Measurements from ENCODE around the gene TMEM81.

Gene TMEM81, protein sequence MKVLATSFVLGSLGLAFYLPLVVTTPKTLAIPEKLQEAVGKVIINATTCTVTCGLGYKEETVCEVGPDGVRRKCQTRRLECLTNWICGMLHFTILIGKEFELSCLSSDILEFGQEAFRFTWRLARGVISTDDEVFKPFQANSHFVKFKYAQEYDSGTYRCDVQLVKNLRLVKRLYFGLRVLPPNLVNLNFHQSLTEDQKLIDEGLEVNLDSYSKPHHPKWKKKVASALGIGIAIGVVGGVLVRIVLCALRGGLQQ

DNA sequence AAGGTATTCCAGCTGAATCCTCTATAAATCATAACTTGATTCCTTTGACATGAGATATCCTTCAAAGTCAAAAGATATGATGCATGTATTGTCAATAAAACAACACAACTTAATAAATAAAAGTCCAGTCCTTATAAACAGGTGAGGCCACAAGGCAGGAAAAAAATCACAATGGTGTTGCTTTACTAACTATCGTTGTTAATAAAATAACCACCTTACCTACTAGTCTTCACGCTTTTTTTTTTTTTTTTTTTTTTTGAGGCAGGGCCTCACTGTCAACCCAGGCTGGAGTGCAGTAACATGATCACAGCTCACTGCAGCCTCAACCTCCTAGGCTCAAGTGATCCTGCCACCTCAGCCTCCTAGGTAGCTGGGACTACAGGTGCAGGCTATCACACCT is at the start of gene TMEM81:
Gene TMEM81, minus strand, starts transcription at position 101 of the 400 bp plus-strand sequence. CDS start 140 bp downstream, outside the sequence.
- no peak for DNase-seq (ENCODE audit: low read depth)

DNA sequence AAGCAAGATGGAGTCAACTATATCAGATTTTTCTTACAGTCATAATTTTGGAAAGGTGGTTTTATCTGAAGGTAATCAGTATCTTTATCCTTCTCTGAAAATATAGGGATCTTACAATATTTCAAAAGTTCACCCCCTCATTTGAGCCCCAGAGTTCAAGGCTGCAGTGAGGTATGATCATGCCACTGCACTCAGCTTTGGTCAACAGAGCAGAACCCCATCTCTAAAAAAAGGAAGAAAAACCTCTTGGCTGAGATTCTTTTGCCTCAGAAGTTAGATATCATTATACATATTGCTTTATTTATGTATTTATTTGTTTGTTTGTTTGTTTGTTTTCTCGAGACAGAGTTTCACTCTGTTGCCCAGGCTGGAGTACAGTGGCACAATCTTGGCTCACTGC is 49.0 kb upstream of the TMEM81 start:
- DNase-seq (ENCODE audit: low read depth): no peak

DNA sequence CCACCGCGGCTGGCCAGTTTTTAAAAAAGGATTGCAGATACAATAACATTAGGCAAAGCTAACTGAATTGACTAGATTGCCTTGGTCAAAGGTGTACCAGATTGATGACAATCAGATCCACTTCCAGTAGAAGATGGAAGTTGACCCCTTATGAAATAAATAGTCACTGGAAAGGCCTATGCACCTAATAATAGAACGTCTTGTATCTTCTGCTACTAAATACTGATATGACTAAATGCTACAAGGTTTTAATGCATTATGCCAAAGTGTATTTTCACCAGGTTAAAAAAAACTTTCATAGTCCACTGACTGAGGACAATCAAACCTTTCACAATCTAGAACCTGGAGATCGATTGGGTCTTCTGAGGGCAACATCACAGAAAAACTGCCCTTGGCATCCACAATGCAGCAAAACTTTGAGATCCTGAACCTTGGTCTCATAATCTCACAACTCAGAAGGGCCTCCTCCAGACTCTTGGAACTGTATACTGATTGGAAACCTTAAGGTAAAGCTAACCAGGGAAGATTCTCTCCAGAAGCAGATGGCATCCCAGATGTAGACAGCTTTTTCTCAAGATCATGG is 45.3 kb upstream of the TMEM81 start:
- no peak for DNase-seq (ENCODE audit: low read depth)

DNA sequence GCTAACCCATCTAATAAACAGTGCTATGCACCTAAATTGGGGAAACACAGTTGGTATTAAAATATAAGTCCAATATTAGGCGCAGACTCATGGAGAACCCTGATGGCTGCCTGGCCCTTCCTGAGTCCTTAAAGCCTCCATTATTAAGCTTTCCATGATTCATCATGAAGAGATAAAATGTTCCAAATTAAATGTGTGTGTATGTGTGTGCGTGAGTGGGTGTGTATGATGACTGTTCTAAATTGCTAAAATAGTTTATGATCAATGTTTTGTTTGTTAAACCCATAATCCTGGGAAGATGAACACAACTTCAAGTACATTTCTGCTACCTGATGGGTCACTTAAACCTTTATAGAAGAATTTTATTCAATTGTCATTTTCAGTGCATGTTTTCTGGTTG is 43.8 kb upstream of the TMEM81 start:
- DNase-seq (ENCODE audit: low read depth): no peak

DNA sequence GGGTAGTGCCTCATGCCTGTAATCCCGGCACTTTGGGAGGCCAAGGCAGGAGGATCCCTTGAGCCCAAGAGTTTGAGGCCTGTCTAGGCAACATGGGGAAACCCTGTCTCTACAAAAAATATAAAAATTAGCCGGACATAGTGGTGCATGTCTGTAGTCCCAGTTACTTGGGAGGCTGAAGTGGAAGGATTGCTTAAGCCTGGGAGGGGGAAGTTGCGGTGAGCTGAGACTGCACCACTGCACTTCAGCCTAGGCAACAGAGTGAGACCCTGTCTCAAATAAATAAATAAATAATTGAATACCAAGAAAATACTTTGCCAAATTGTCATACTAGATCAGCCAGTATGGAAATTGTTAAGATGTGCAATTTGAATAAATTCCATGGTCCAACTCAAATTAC is 43.4 kb upstream of the TMEM81 start:
- DNase-seq (ENCODE audit: low read depth): no peak

DNA sequence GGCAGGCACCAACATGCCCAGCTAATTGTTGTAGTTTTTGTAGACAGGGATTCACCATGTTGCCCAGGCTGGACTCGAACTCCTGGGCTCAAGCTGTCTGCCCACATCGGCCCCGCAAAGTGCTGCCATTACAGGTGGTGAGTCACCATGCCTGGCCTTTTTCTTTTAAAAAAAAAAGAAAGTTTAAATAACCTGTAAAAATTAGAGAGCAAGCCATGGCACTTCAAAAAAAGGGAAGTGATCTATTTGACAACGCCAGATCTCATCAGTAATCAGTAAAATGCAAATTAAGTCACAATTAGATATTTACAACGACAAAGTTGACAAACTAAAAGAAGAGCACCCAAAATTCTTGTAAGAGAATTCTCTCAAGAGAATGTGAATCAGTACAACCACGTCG is 40.5 kb upstream of the TMEM81 start:
- no peak for DNase-seq (ENCODE audit: low read depth)

DNA sequence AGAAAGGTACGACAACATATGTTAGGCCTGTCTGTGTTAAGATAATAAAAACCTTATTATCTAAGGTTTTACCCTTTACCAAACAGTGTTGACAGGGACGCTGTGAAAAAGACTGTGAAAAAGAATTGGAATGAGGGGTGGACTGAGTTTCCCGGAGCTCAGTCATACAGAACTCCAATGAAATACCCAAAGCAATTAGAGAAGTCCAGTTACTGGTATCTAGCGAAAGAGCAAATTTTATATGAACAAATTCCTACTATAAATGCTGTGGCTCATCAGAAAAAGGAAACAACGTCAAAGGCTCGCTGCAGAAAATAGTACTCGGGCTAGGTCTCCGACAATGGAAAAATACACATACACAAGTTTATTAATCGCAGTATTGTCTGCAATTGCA is 38.2 kb upstream of the TMEM81 start:
- no peak for DNase-seq (ENCODE audit: low read depth)

DNA sequence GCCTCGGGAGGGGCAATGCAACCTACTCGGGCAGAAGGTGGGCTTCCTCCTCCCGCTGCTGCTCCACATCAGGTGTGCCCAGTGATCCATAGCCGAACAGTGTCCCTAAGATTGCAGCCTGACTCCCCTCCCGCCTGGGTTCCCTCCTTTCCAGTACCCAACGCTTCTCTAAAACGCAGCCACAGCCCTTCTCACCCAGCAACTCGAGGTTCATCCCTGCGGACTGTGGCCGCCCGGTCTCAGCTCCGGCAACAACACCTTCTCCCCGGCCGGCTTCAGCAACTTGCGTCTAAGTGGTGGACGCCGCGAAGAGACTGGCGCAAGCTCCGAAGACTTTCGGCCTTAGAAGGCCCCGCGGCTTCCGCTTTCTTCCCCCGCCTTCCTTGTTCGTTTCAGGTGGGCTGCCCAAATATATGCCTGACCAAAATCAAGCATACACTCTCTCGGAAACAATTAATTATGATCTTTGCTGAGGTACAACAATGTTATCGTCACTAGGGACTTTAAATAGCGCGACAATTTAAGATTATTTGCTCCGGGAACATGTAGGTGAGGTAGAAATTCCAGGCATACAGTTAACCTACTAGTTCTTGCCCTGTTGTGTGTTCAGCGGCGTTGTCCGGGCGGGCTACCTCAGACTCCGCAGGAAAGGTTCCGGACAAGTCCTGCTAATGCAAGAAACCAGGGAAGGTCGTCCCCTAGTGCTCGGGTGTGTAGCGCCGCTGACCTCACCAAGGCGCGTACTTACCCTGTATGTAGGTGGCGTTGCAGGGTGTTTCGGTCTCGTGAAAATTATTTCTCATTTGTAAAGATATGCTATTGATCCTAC is 37.6 kb upstream of the TMEM81 start, which contains the start of gene RBBP5:
Gene RBBP5, minus strand, starts transcription at position 319 of the 829 bp plus-strand sequence. Its CDS starts 105 bp downstream, at position 214.
- DNase-seq (ENCODE audit: low read depth): peak; percentile 95

DNA sequence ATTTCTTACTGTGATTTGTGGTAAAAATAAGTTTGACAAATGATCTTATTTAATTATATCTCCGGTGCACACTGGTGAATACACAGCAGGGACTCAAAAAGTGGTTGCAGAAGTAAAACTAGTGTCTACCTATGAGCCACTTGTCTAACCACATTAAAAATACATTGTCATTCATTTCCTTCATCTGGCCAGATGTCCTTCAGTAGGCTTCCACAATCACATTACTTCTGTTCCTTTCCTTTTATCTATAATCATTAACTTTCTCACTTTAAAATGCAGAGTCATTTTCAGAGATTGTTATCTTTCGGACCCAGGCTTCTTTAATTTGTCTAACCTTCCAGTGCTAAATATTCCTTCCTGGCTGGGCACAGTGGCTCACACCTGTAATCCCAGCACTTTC is 34.5 kb upstream of the TMEM81 start:
- no peak for DNase-seq (ENCODE audit: low read depth)

DNA sequence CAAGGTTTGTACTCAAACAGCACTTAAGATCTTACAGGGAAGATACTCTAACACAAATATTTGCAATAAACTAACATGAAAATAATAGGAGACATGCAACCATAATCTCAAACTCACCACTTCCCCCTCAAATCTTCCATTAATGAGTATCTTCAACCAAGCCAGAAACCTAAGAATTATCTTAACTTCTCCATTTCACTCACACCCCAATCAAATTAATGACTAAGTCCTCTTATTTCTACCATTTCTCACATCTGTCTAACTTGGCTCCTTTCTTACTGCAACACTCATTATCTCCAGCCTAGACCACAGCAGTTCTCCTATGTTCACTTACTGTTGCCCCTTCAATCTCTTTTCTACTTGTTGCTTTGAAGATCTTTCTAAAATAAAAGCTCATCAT is 27.1 kb upstream of the TMEM81 start:
- no peak for DNase-seq (ENCODE audit: low read depth)

DNA sequence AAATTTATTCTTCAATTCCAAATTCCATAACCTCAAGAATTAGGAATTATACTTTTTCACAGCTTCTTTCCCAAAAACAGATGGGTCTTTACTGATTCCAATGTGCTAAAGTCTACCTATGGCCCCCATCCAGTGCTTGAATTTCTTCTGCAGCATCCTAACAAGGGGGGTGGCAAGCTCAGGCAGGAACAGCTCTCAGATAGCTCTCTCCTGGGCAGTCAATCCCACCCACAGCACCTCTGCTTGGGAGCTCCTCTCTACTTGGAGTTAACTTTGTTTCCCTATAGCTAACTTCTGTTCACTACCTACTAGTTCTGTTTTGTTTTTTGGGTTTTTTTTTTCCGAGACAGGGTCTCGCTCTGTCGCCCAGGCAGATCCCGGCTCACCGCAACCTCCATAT is 25.5 kb upstream of the TMEM81 start:
- DNase-seq (ENCODE audit: low read depth): no peak

DNA sequence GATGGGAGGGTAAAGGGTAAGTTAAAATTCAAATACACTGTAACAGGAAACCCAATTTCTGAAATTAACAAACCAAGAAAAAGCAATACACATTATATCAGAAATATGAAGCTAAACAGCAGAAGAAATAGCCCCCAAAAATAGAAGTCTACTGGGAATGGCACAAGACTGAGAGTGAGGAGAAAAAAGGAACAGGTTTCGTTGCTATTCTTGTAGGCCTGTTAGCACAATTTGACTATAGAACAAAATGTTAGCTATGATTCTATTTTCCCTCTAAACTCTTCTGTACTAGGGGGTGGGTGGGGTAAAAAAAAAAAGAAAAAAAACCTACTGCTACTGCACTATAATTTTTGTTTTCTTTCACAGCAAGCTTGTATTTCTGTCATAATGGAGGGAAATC is 25.0 kb upstream of the TMEM81 start:
- DNase-seq (ENCODE audit: low read depth): no peak

DNA sequence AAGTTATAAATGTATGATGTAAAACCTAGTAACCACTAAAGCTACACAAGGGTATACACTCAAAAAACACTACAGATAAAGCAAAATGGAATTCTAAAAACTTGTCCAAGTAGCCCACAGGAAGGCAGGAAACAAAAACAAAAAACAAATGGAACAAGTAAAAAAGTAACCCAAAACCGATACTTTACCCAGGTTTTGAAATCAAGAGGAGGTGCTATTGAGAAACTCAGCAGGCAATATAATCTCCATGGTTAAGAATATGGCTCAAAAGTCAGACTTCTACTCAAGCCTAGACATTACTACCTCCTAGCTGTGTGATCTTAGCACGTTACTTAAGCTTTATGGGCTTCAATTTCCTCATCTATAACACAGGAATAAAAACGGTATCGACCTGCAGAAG is 24.2 kb upstream of the TMEM81 start:
- DNase-seq (ENCODE audit: low read depth): no peak

DNA sequence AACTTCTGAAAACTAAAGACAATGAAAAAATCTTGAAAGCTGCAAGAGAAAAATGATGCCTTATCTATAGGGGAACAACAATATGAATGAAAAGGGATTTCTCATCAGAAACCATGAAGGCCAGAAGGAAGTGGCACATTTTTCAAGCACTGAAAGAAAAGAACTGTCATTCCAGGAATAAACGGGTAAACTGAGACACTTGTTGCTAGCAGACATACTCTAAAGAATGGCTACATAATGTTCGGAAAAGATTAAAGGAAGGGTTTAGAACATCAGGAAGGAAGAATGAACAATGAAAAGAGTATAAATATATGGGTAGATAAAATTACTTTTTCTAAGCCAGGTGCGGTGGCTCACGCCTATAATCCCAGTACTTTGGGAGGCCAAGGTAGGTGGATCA is 23.1 kb upstream of the TMEM81 start:
- DNase-seq (ENCODE audit: low read depth): no peak

DNA sequence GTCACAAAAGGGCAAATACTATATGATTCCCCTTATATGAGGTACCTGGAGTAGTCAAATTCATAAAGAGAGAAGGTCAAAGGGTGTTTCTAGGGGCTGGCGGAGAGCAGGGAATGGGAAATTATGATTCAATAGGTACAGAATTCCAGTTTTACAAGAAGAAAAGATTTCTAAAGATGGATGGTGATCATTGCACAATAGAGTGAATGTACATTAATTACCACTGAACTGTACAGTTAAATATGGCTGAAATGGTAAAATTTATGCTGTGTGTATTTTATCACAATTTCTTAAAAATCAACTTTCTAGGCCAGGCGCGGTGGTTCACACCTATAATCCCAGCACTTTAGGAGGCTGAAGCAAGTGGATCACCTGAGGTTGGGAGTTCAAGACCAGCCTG is 18.1 kb upstream of the TMEM81 start:
- no peak for DNase-seq (ENCODE audit: low read depth)

DNA sequence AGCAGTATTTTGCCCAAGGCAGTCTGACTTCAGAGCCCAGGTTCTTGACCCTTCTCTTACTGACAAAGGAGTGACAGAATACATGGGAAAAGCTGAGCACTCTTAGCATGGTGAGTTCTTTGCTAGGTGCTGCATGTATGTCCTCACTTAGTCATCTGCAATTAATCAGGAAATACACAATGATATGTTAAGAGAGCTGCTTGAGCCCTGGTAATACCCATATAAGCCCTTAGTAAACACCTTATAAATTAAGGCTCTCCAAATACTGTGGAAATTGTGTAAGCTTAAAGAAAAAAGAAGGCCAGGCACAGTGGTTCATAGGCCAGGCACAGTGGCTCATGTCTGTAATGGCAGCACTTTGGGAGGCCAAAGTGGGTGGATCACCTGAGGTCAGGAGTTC is 14.0 kb upstream of the TMEM81 start:
- no peak for DNase-seq (ENCODE audit: low read depth)

DNA sequence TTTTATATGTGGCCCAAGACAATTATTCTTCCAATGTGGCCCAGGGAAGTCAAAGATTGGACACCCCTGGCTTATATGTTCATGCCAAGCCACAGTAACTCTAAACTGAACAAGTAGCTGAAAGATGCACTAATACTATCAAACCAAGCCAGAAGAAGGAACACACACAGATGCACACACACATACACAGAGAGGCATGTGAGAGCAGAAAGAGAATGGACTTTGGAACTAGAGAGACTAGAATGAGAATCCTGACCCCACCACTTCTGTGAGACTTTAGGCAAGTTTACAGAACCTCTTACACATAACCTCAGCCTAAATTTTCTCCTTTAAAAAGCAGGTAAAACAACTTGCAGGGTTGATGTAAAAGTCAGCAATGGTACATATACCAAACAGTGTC is 11.2 kb upstream of the TMEM81 start:
- no peak for DNase-seq (ENCODE audit: low read depth)

DNA sequence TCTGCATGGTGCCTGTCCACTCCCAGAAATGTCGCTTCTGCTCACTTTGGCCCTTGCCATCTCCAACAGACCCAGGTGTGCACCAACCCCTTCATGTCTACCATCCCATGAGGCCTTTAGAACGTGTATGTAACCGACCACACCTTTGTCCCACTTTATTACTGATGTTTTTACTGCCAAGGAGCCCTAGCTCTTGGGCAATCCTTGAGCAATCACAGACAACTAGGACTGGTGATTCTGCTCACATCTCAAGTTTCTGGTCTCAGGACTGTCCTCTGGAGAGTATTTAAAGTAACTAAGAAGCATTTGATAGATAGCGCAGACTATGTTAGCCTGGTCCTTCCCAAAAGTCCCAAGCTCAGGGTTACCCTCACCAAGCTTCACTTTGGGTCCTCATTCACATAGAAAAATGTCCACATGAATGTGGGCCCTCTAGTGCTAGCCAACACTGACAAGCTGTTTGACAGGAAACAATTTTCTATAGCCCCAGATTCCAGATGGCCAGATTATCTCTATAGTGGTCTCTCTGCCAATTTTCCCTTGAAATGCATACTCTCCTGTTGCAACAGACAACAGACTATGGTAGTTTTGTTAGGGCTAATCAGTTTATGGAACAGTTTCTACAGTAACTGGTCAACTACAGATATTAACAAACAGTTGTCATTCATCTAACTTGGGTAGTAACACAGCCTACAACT is 6.9 kb upstream of the TMEM81 start:
- peak; percentile 18 for DNase-seq (ENCODE audit: low read depth)

DNA sequence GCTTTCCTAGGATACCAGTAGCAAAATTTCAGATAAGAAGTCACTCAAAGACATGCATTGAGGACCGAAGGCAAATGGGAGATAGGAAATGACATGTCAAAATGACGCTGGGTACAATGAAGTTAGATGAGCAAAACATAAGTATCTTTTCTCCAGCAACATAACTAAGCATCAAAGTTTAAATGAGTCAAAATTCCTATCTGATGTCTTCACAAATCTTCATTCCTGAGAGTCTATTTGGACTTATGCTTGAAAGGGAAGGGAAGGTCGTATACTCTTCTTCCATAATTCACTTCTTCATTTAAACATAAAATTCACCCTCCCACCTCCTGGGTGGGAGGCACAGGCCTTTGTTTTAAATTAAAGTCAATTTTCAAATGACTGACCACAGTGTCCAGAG is 4.1 kb upstream of the TMEM81 start:
- DNase-seq (ENCODE audit: low read depth): no peak

DNA sequence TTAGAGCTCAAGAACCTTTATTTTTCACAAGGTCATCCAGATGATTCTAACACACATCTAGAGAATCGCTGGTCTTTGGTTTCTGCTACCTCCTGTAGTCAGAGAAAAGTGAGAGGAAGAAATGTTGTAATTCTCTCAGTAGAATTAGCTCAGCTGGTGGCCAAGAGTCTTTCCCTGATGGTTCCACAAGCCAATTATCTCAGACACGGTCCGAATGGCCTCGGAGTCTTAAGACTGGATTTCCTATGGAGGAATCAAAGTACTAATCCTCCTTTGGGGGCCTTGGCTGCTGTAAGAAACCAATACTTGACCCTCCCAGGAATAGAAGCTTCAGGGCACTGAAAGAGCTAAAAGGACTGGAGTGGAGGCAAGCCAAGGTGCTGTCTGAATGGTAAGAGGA is 1.8 kb downstream of the TMEM81 start:
- DNase-seq (ENCODE audit: low read depth): no peak

DNA sequence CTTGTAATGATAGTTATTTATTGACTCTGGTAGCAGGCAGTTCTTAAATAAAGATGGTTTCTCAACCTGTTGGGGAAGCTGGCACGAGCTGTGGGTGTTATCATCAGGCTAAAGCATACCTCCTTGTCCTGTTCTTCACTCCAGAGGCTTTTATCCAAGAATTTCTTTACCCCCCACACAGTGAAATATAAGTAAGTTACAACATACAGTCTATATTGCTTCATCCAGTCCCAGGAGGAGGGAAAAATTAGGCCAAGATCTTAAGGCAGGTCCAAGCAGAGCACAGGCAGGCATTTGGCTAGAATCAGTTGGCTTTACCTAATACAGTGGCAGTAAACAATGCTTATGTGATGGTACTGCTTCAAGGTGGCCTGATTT is 6.3 kb downstream of the TMEM81 start:
- no peak for DNase-seq (ENCODE audit: low read depth)

DNA sequence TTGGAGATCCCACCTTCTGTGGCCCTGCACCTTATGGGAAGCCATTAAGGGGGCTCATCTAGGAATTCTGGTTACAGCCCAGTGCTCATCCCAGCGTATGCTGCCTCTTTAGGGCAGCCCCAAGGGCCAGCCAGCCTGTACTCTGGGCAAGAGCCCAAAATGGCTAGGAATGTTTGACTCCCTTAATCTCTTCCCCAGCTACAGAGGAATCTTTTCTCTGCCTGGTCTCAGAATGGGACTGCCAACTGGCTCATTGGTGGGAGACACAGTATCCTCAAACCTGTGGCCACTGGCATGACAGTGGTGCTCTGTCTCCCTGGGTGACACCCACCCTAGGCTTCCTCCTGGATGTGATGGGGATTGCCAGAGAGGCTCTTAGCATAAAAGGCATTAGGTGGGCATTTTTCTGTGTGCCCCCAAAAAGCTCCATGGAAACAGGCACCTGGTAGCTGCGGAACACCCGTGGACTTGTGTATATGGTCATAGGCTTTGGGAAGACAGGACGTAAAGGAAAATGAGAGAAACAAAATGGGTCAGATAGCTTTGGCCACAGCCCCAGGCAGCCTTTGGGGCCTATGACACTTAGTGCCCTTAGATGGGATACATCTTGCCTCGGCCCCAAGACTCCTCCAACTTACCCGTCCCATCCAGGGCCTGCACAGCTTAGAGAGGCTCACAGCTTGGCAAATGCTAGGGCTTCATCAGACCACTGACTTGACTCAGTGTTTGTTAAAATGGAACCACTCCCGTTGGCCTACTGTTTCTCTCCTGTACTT is 6.9 kb downstream of the TMEM81 start:
- no peak for DNase-seq (ENCODE audit: low read depth)
